Stimulated activated CD4-positive, alpha-beta T cell treated with anti-CD3 and anti-CD28 coated beads, Interleukin-15, amount 100 ng/mL, for 1 hour (primary cell): ENCODE data around the gene LRRC2.
"Not testable (repeated sequence)": the region's sequence is repeated elsewhere in the genome, so short reads cannot be mapped to it uniquely, and the experiment has no call there.

Source experiments
- DNase-seq, 2 donors: peaks; one replicate each; pipeline ENCODE4 v3.0.0-alpha.2; 2020; ENCODE audit warnings: low read depth in 1 of 2, low spot score in 1 of 2

Gene LRRC2

GRCh38 chr3:46500656-46501635 is 65.2 kb downstream of the LRRC2 start:
- DNase-seq = no peak

DNA sequence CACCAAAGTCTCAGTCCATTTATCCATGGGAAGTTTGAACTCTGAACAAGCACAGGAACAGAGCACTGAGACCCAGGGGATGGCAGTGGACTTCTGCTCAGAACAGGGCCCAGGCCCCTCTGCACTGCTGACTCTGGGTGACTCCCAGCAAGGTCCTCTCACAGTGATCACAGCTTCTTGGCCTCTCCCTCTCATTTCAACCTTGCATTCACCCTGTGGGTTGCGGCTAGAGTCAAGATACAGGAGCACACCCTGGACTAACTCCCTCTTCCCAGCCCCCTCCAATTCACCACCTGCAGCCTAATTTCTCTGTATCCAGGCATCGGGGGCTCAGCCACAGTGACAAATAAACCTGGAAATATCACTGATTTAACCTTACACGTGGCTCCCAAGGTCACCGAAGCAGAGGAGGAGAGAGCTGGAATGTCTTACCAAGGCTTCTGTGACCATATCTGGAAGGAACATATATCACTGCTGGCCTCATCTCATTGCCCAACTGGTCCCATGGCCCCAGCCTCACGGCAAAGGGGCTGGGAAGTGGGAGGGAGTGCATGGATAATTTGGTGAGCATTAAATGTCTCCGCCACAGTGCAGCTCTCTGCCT is 67.1 kb downstream of the LRRC2 start:
- no peak for DNase-seq

DNA sequence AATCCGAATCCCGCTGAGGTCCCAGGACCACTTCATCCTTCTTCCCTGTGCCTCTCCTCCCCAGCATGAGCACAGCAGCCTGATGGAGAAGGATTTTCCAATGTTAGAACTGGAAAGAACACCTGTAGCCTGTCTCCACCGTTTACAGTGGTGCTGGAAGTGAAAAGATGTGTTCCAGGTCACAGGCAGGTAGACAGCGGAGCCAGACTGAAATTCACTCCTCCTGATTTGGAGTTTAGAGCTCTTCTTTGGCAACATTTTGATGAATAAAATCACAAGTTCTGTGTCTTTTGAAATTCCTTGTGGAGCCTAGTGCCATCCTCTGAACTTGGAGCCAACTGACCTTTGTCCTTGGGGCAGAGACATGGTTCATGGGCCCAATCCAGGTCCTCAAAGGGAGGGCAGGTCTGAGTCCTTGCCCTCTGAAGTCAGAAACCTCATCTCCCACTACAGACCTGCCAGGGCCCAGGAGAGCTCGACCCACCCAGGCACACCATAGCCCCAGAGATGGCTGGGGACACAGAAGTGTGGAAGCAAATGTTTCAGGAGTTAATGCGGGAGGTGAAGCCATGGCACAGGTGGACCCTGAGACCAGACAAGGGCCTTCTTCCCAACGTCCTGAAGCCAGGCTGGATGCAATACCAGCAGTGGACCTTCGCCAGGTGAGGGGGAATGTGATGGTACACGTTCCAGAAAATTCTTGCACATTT is 68.4 kb downstream of the LRRC2 start, which contains the start of gene RTP3:
RTP3 (plus strand) TSS at position 421 of the 710 bp plus-strand sequence; CDS start at position 508, 87 bp downstream.
- DNase-seq = no peak

GRCh38 chr3:46496746-46497555 is 69.2 kb downstream of the LRRC2 start:
- DNase-seq = peak; percentile 7 to 32

- DNase-seq = no peak
Measured at GRCh38 chr3:46495901-46496456, 70.1 kb downstream of the LRRC2 start.

GRCh38 chr3:46494491-46494890 is 71.6 kb downstream of the LRRC2 start:
- DNase-seq = not testable (repeated sequence)

- no peak for DNase-seq
Measured at GRCh38 chr3:46492890-46493547, 73.1 kb downstream of the LRRC2 start.

DNA sequence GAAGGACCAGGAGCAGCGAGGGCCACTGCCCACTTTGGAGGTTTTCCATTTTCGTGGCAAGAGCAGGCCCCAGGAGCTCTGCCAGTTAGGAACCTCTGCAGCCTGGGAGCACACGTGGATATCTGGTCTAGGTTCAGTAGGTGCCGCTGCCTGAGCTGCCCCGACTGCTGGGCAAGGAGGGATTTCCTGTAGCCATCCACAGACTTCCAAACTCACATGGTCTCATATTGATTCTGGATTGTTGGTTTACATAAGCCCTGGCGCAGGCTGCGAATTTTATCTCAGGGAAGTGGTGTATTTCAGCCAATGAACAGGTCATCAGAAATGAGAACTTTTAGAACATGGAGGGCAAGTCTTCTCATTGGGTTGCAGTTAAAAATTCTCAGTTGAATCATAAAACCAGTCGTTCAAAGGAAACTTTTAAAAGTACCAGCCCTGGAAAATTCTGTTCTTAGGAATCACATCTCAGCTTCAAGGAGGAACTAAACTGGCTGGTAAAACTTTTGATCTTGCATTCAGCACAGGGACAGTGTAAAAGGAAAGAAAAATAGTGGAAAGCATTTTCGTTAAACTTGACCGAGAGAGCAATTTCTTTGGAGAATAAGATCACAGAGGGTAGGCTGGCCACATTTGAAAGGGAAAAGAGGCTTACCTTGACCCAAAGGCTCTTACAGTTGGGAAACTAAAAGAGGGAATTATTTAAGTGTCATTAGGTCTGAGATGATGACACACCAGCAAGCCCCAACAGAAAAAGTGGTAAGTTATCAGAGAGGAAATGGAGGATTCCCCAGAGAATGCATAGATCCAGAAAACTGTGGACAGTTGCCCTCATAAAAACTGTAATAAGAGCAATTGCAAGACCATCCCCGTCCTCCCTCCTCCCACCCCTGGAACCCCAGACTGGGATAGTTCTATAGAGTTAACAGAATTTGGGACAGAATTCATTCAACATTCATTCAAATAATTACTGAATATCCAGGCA is 74.7 kb downstream of the LRRC2 start:
- no peak for DNase-seq

- DNase-seq = no peak
Measured at GRCh38 chr3:46490338-46491084, 75.6 kb downstream of the LRRC2 start.

- DNase-seq = no peak
Measured at GRCh38 chr3:46489875-46490274, 76.2 kb downstream of the LRRC2 start.

DNA sequence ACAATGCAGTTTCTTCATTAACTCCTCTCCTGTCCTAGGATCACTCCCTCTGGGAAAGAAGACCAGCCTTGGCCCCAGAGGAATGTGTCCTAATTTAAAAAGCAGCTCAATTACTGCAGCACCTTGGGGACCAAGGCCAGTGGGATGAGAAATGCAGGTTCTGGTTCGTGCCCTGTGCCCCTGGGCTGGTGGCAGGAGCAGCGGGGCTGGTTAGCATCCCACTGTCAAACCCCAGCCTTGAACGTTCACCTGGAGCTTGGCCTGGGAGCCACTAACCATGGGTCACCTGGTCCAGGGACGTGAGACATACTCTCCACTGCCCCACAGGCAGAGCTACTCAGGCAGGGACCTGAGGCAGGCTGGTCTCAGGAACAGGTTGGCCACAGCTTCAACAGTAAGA is 76.7 kb downstream of the LRRC2 start:
- DNase-seq = no peak

DNA sequence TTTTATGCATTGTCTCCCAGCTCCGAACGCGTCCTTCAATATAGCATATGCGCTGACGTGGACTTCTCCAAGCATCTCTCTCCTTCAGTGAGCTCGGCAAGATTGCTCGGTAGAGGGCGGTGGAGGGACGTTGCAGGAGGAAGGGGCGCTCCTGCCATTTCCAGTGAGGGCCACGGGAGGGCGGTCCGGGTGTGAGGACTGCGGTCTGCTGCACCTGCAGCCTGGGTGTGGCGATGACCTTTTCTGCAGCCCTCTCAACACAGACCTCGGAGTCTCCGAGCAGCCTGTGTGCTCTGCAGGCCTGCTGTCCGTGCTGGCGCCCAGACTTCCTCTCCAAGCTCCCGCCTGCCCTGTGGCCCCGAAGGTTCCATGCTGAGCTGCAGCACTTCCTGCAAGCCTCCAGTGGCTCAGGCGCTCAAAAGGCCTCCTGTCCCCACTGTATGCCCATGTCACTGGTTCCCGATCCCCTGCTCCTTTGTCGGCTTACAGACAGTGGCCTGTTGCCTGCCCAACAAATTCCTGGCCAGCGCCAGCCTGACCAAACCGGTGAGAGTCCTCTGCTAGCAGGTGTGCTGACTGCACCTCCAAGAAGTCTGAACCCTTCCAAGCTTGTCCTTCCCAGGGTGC is 77.3 kb downstream of the LRRC2 start:
- peak; percentile 87 for DNase-seq

GRCh38 chr3:46485779-46486175 is 80.3 kb downstream of the LRRC2 start:
- no peak for DNase-seq

GRCh38 chr3:46484911-46485778 is 81.0 kb downstream of the LRRC2 start:
- DNase-seq = no peak

DNA sequence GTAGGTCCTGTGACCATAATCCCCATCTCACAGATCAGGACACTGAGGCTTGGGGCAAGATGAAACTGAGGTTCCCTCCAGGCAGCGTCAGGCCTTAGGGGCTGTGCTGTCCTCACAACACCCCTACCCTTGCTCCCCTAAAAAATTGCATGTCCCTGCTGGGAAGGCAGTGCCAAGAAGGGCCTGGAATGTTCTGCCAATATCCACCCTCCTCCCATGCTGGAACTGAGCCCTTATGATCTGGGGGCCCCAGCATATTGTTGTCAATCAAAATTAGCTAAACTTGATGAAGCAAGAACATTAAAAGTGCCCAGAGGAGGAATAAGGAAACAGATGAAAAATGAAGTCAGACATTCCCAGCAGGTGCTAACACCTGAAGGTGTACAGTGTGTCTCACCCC is 81.7 kb downstream of the LRRC2 start:
- DNase-seq = no peak

DNA sequence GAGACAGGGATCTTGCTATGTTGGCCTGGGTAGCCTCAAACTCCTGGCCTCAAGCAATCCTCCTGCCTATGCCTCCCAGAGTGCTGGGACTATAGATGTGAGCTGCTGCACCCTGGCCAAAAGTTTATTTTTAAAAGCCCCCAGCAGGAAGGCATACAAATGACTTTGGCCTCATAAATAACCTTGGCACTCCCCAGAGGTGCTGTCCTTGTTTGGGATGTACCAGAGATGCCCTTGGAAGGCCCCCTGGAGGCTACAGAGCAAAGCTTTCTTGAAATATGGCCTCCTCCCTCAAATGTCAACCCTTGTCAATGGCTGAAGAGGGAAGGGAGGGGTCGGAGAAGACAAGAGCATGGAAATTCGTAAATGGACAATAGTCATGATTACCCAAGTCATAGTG is 82.3 kb downstream of the LRRC2 start:
- DNase-seq = no peak
